Upper lobe of left lung (tissue), 4 donors: ENCODE results near the gene TBCB.

Experiments used
- EP300 ChIP-seq, 4 donors: sonication (generic); formaldehyde crosslinking; IDR thresholded peaks; one replicate each; pipeline ENCODE4 v1.5.1; 2017; ENCODE audit warnings: antibody characterized with exemption in 4 of 4, control low read depth in 2 of 4
- POLR2A ChIP-seq, 4 donors: fragments of 450-650 bp; IDR thresholded peaks; one replicate each; pipeline ENCODE4 v1.5.1; 2016 to 2017; ENCODE audit warnings: antibody characterized with exemption in 4 of 4, mild to moderate bottlenecking in 2 of 4
- POLR2AphosphoS5 ChIP-seq, 2 donors: sonication (generic); formaldehyde crosslinking; IDR thresholded peaks; one replicate each; pipeline ENCODE4 v1.5.1; 2017; ENCODE audit warnings: antibody characterized with exemption in 2 of 2
- TF ChIP-seq, protein P1 (sequence below), 6 experiments: fragments of 450-650 bp in 4 of 6; fragments of 200-600 bp in 2 of 6; sonication (generic) in 2 of 6; IDR thresholded peaks; one replicate each; pipeline ENCODE4 v1.5.1; 2016 to 2019; ENCODE audit warnings: antibody characterized with exemption in 6 of 6

DNA sequence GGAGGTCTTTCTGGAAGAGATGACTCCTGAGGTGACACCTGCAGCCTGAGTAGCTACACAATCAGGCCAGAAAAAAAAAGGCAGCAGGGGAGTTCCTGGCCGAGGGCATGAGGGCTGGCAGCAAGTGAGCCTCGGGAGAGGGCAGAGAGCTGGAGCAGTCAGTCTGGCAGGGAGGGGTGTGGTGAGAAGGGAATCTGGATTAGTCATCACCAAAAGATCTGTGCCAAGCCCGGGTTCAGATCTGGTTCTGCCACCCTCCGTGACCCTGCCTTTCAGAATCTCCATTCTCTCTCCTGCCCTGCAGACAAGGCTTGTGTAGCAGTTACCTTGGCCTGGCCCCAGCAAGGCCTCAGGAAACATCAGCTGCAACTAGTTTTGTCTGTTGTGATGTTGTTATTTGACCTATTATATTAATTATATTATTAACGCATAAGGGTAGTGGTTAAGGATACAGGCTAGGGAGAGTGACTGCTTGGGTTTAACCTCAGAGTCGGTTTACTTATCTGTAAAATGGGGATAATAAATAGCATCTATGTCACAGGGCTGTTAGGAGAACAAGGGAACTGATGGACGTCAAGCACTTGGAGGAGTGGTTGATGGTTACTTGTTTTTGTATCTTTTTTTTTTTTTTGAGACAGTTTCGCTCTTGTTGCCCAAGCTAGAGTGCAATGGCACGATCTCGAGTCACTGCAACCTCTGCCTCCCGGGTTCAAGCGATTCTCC lies 21.9 kb downstream of the TBCB start:
- TF ChIP-seq, protein P1, sequence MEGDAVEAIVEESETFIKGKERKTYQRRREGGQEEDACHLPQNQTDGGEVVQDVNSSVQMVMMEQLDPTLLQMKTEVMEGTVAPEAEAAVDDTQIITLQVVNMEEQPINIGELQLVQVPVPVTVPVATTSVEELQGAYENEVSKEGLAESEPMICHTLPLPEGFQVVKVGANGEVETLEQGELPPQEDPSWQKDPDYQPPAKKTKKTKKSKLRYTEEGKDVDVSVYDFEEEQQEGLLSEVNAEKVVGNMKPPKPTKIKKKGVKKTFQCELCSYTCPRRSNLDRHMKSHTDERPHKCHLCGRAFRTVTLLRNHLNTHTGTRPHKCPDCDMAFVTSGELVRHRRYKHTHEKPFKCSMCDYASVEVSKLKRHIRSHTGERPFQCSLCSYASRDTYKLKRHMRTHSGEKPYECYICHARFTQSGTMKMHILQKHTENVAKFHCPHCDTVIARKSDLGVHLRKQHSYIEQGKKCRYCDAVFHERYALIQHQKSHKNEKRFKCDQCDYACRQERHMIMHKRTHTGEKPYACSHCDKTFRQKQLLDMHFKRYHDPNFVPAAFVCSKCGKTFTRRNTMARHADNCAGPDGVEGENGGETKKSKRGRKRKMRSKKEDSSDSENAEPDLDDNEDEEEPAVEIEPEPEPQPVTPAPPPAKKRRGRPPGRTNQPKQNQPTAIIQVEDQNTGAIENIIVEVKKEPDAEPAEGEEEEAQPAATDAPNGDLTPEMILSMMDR (IDR thresholded peaks at IDR 0.05), result no peak
- TF ChIP-seq POLR2A (IDR thresholded peaks at IDR 0.05), result peak in 1 of 4 donors; percentile 48
- TF ChIP-seq POLR2AphosphoS5 (IDR thresholded peaks at IDR 0.05), result peak; percentile 23 to 60
- no peak for TF ChIP-seq EP300 (IDR thresholded peaks at IDR 0.05)
